Ascending aorta (tissue), 2 donors: ENCODE data around the gene GALNT17. TPM values are rescaled to one million over a fixed set of nuclear protein-coding genes. Genes with fewer than 3 reads are reported as not detected.

ENCODE experiments used
- DNase-seq, 2 donors: peaks; one replicate each; pipeline ENCODE4 v3.0.0-alpha.2; 2019; ENCODE audit warnings: low spot score in 2 of 2
- H3K27ac ChIP-seq, 2 donors: fragments of 200-600 bp; sonication (generic); one replicate each; pipeline ENCODE4 v1.5.1; 2016 to 2017; ENCODE audit warnings: mild to moderate bottlenecking in 1 of 2
- H3K27me3 ChIP-seq: fragments of 200-600 bp; sonication (generic); one replicate; pipeline ENCODE4 v1.5.1; 2017
- H3K36me3 ChIP-seq, 2 donors: fragments of 200-600 bp; sonication (generic); one replicate each; pipeline ENCODE4 v1.5.1; 2016
- H3K4me1 ChIP-seq, 2 donors: fragments of 200-600 bp; sonication (generic); one replicate each; pipeline ENCODE4 v1.5.1; 2016 to 2017; ENCODE audit warnings: mild to moderate bottlenecking in 1 of 2
- H3K4me3 ChIP-seq, 2 donors: fragments of 200-600 bp; sonication (generic); one replicate each; pipeline ENCODE4 v1.5.1; 2016 to 2017; ENCODE audit warnings: mild to moderate bottlenecking in 1 of 2
- H3K9me3 ChIP-seq, 2 donors: fragments of 200-600 bp; sonication (generic); one replicate each; pipeline ENCODE4 v1.5.1; 2016
- intact Hi-C: fragments of 100-400 bp; cut with DNase I; formaldehyde crosslinking; loops from one replicate; pipeline ENCODE4 v1.15.1; 2023
- total RNA-seq: library from RNA; depleted of rRNA; stranded (reverse); fragments of >200 nt; gene quantifications from one replicate; pipeline ENCODE4 v1.1.0, GENCODE V29; 2016
- TF ChIP-seq, protein P1 (sequence below), 3 experiments: fragments of 200-600 bp in 2 of 3; fragments of 450-650 bp in 1 of 3; sonication (generic) in 2 of 3; IDR thresholded peaks; one replicate each; pipeline ENCODE4 v1.5.1; 2016 to 2019; ENCODE audit warnings: antibody characterized with exemption in 3 of 3, mild to moderate bottlenecking in 1 of 3, moderate library complexity in 1 of 3

GALNT17 gene
- total RNA-seq, 1 donor from 2014 or later: 29.8 TPM

- intact Hi-C loops: no loop called here
- TF ChIP-seq, protein P1, sequence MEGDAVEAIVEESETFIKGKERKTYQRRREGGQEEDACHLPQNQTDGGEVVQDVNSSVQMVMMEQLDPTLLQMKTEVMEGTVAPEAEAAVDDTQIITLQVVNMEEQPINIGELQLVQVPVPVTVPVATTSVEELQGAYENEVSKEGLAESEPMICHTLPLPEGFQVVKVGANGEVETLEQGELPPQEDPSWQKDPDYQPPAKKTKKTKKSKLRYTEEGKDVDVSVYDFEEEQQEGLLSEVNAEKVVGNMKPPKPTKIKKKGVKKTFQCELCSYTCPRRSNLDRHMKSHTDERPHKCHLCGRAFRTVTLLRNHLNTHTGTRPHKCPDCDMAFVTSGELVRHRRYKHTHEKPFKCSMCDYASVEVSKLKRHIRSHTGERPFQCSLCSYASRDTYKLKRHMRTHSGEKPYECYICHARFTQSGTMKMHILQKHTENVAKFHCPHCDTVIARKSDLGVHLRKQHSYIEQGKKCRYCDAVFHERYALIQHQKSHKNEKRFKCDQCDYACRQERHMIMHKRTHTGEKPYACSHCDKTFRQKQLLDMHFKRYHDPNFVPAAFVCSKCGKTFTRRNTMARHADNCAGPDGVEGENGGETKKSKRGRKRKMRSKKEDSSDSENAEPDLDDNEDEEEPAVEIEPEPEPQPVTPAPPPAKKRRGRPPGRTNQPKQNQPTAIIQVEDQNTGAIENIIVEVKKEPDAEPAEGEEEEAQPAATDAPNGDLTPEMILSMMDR (IDR thresholded peaks at IDR 0.05): no peak
- Histone ChIP-seq H3K4me1 (no peaks in the 10 kb centered on the region), H3K27ac (no peak overlapping the region), H3K9me3 (no peaks in the 10 kb centered on the region), H3K27me3 (no peaks in the 10 kb centered on the region), H3K4me3 (no peak overlapping the region), H3K36me3 (no peaks in the 10 kb centered on the region)
- DNase-seq: no peak
Observed at GRCh38 chr7:71696511-71696910, 564.6 kb downstream of the GALNT17 start.

GRCh38 chr7:71697400-71697799, 565.5 kb downstream of the GALNT17 start:
- no peaks in the 10 kb centered on the region for H3K4me1 ChIP-seq
- DNase-seq: no peak
- H3K27me3 ChIP-seq: no peaks in the 10 kb centered on the region
- TF ChIP-seq, protein P1 (IDR thresholded peaks at IDR 0.05): no peak
- no peak overlapping the region for H3K27ac ChIP-seq
- H3K4me3 ChIP-seq: no peak overlapping the region
- no peaks in the 10 kb centered on the region for H3K36me3 ChIP-seq
- intact Hi-C loops: no loop called here
- no peaks in the 10 kb centered on the region for H3K9me3 ChIP-seq

GRCh38 chr7:71705217-71705616, 573.3 kb downstream of the GALNT17 start:
- Histone ChIP-seq H3K9me3 (no peaks in the 10 kb centered on the region), H3K27me3 (no peaks in the 10 kb centered on the region), H3K4me1 (no peaks in the 10 kb centered on the region), H3K27ac (no peak overlapping the region), H3K4me3 (no peak overlapping the region), H3K36me3 (no peaks in the 10 kb centered on the region)
- intact Hi-C loops: no loop called here
- no peak for DNase-seq
- TF ChIP-seq, protein P1 (IDR thresholded peaks at IDR 0.05): no peak

DNA sequence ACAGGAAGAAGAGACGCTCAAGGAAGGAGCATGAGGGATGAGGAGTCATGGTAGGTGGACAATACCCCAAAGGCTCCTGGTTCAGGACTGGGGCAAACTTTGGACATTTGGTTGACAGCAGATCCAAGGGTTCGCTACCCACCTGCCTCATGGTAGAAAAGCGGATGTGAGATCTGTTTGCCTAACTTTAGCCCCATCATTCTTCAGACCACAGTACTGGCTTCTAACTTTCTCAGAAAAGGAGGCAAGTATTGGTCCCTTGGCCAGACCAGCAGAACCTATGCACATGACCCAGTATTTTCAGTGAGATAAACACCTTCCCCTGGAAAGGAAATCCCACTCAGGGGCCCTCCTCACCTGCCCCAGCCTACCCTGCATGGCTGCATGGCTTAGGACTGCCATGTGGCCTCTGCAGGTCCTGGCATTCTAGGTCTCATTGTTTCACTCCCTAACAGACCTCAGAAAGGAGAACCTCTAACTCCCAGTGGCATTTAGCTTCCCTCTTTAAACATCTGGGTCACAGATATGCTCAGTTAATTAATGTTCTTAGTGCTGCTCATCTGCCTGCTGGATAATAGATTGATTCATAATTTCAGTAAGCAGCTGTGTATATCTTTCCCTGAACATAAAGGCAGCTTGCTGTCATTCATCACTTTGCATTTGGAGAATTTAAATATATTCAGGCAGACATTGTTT, 574.1 kb downstream of the GALNT17 start:
- TF ChIP-seq, protein P1 (IDR thresholded peaks at IDR 0.05): no peak
- Histone ChIP-seq H3K4me3 (no peak overlapping the region), H3K27ac (no peak overlapping the region), H3K36me3 (no peaks in the 10 kb centered on the region), H3K4me1 (no peaks in the 10 kb centered on the region), H3K9me3 (no peaks in the 10 kb centered on the region), H3K27me3 (no peaks in the 10 kb centered on the region)
- intact Hi-C loops: no loop called here
- no peak for DNase-seq

- Histone ChIP-seq H3K27me3 (no peaks in the 10 kb centered on the region), H3K36me3 (no peaks in the 10 kb centered on the region), H3K27ac (no peak overlapping the region), H3K4me1 (no peaks in the 10 kb centered on the region), H3K4me3 (no peak overlapping the region), H3K9me3 (no peaks in the 10 kb centered on the region)
- intact Hi-C loops: no loop called here
- DNase-seq: no peak
- TF ChIP-seq, protein P1 (IDR thresholded peaks at IDR 0.05): no peak
Observed at GRCh38 chr7:71706597-71706975, 574.6 kb downstream of the GALNT17 start.

- no peak overlapping the region for H3K27ac ChIP-seq
- DNase-seq: no peak
- intact Hi-C loops: no loop called here
Observed at GRCh38 chr7:71707041-71707440, 575.1 kb downstream of the GALNT17 start.

More at GRCh38 chr7:71707041-71707440, 575.1 kb downstream of the GALNT17 start:
- H3K4me3 ChIP-seq: no peak overlapping the region
- TF ChIP-seq, protein P1 (IDR thresholded peaks at IDR 0.05): no peak
- H3K27me3 ChIP-seq: no peaks in the 10 kb centered on the region
- no peaks in the 10 kb centered on the region for H3K36me3 ChIP-seq
- H3K9me3 ChIP-seq: no peaks in the 10 kb centered on the region
- H3K4me1 ChIP-seq: no peaks in the 10 kb centered on the region
